ENCODE results near the gene USP48.

DNA sequence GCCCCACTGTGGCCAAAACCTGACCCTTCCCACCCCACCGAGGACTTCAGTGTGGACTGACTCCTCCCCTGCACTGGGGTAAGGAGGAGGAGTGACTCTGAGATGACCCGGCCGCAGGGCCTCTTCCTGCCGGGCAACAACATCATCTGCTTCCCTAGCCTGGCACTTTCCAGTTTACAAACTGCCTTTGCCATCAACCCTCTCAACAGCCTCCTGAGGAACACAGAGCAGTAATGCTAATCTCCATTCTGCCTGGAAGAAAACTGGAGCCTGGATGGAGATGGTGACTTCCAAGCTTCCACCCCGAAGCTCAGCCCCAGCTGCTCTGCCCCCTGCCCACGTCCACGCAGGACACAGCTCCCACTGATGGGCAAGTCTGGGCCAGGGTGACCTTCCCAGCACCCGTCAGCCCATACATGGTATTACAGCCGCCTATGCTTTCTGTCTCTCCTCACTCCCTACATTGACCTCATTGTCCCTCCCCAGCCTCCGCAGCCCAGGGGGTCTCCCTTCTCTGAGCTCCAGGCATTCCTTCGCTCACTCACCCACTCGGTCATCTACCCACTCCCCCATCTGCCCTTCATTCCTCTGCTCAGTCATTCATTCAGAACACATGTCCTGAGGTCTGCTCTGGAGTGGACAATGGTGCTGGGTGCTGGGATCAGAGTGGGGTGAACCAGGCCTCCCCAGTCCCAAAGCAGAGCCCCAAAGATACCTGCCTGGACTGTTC is 148.0 kb downstream of the USP48 start:
- TF ChIP-seq, protein P1, sequence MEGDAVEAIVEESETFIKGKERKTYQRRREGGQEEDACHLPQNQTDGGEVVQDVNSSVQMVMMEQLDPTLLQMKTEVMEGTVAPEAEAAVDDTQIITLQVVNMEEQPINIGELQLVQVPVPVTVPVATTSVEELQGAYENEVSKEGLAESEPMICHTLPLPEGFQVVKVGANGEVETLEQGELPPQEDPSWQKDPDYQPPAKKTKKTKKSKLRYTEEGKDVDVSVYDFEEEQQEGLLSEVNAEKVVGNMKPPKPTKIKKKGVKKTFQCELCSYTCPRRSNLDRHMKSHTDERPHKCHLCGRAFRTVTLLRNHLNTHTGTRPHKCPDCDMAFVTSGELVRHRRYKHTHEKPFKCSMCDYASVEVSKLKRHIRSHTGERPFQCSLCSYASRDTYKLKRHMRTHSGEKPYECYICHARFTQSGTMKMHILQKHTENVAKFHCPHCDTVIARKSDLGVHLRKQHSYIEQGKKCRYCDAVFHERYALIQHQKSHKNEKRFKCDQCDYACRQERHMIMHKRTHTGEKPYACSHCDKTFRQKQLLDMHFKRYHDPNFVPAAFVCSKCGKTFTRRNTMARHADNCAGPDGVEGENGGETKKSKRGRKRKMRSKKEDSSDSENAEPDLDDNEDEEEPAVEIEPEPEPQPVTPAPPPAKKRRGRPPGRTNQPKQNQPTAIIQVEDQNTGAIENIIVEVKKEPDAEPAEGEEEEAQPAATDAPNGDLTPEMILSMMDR (IDR thresholded peaks at IDR 0.05), result no peak
- TF ChIP-seq POLR2A (IDR thresholded peaks at IDR 0.05), result no peak
- TF ChIP-seq POLR2AphosphoS5 (IDR thresholded peaks at IDR 0.05), result no peak

Data from breast epithelium (tissue), 3 donors.